AG09319 (cell line): ENCODE measurements around the gene STUM.

ENCODE experiments used
- DNase-seq: peaks from one replicate; pipeline ENCODE4 v3.0.0-alpha.2; 2010; ENCODE audit warnings: low read depth; ENCODE audit errors: extremely low read depth
- TF ChIP-seq, protein P1 (sequence below): IDR thresholded peaks from 2 replicates; pipeline ENCODE4 v1.5.1; 2011; ENCODE audit warnings: low read depth, mild to moderate bottlenecking, inconsistent platforms, low read length, moderate library complexity

The STUM gene

DNA sequence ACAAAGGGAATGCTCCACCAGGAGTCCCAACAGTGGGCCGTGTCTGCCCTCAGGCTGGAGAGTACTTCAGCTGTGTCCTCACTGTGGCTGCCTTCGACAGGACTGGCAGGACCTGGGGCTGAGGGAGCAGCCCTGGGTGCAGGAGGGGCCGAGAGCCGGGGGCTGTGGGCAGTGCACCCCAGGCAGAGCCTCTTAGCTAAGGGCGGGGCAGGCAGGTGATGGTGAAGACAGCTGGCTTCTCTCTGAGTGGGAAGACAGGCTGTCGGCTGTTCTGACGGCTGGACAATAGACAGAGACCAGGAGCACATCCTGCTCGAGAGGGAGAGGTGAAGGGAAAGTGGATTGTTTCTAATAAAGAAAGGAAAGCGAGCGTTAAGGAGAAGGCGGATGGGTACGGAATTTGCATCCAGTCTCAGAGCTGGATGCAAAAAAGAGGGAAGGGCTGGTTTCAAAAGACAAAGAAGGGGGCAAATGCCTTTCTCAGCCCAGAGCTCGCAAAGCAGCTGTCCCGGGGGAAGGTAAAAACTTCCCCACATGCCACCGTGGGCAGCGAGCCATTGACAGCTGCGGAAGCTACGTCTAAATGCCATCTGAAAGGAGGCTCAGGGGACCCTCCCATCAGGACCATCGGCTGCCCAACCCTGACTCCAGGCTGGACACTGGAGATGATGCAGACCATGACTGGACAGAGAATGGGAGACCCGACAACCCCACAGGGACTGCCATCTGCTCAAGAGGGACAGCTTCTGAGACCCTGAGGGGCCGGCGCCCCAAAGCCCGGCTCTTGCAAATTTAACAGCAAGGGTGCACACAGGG, 92.0 kb downstream of the STUM start:
- DNase-seq = no peak
- TF ChIP-seq, protein P1, sequence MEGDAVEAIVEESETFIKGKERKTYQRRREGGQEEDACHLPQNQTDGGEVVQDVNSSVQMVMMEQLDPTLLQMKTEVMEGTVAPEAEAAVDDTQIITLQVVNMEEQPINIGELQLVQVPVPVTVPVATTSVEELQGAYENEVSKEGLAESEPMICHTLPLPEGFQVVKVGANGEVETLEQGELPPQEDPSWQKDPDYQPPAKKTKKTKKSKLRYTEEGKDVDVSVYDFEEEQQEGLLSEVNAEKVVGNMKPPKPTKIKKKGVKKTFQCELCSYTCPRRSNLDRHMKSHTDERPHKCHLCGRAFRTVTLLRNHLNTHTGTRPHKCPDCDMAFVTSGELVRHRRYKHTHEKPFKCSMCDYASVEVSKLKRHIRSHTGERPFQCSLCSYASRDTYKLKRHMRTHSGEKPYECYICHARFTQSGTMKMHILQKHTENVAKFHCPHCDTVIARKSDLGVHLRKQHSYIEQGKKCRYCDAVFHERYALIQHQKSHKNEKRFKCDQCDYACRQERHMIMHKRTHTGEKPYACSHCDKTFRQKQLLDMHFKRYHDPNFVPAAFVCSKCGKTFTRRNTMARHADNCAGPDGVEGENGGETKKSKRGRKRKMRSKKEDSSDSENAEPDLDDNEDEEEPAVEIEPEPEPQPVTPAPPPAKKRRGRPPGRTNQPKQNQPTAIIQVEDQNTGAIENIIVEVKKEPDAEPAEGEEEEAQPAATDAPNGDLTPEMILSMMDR = no peak

DNA sequence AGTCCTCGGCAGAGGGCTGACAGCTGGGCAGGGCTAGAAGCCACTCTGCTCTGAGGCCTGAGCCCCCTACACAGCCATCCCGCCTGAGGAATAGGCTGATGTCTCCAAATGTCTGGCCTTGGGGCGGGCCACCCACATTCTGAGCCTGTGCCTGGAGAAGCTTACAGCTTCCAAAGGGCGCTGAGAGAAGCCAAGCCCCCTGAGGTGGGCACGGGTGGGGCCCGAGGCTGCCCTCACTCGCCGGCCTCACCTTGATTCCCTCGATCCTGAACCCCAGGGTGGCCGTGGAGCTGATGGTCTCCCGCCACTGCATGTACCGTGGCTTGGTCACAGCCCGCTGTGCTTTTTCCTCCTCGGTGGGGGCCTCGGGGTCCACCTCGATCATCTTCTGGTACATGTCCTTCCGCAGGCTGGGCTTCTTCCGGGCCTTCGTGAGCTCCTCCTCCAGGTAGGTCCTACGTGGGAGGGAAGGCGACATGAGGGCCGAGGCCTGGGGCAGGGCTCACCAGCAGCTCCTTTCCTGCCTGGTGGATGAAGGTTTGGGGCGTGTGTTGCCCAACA, 93.2 kb downstream of the STUM start:
- TF ChIP-seq, protein P1 = no peak
- DNase-seq = no peak

DNA sequence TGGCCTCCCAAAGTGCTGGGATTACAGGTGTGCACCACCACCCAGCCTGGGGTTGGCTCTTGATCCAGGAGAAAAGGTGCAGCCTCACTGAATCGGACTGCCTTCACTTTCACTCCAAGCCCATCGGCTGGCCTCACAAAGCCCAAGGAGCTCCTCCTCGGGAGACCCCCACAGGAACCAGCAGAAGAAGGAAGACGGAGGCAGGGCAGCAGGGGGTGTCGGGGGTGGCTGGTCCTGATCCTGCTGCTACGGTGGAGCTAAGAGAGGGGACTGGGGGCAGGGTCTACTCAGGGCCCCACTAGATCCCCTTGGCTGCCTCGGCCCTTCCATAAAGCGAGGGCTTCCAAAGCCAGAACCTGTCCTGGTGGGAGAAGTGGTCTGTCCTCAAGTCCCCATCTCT, 93.9 kb downstream of the STUM start:
- no peak for DNase-seq
- TF ChIP-seq, protein P1 = no peak

DNA sequence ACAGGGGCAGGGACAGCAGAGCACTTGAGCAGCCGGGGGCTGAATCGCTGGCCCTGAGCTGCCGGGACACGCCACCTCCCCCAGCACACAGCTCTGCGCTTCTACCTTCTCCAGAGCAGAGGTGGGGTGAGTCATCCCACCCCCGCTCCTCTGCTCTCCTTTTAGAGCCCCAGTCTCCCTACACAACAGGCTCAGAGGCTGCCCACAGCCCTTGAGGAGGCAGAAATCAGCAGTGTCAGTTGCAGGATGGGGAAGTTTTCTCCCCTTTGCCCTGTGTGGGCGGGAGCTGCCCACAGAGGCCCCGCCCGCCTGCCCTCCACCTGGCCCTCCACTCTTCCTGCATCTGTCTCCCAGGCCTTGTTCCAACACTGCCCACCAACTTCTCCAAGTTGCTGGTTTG, 94.6 kb downstream of the STUM start:
- no peak for DNase-seq
- TF ChIP-seq, protein P1 = no peak

DNA sequence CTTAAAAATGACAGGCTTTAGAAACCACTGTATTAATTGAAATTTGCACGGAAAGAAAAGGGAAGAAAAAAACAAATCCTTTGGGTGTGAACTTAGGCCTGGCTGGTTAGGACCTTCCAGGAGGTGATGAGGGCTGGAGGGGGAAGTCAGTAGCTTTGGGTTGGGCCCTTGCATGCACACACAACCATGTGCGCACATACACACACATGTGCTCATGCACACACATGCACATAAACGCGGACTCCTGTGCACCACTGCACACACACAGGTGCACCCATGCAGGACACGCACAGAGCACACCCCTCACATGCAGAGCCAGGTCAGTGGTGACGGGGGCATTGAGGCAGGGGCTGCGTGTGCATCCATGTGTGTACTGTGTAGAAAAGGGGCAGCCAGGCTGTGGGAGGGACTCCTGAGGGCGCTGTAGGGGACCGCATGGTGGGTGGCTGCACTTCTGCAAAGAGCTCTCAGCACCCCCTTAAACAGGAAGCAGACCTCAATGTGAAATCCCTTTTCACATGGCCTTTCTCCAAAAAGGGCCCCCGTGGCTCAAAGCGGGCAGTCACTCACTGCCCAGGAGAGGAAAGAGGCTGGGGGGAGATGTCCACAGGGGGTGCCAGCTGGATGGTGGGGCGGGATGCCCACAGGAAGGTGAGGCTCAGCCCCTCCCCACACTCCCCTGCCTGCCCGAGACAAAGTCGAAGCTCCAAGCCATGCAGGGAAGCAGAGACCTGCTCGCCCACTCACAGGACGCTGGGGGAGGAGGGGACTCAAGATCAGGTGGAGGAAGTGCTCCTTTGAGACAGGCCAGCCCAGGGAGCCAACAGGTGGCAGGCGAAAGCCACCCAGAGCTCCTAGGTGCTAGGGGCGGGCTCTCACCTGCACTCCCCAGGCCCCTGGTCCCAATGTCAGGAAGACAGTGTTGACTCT, 95.3 kb downstream of the STUM start:
- TF ChIP-seq, protein P1 = no peak
- DNase-seq = no peak

DNA sequence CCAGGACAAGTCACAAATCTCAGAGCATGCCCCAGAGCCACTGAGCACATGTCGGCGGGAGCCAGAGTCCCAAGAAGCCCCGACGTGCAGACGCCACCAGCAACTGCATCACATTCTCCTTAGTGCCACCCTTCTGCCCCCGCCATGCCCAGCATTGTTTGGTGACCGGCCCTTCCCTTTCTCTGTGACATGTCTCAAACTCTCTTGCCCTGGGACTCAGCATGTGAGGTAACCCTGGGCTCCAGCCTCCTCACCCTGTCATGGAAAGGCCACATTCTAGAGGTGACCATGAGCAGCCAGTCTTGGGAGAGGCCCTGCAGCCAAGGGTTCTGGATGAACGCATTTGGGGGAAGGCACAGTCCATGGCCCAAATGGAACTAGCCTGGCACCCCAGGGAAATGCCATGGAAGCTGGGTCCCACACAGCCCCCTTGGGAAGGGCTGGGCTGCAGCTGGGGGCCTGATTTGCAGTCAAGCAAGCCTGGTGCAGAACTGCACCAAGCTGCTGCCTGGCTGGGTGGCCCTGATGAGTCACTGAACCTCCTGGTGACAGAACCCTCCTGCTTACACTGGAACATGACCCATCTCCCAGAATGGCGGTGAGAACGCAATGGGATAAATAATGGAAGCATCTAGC, 96.1 kb downstream of the STUM start:
- TF ChIP-seq, protein P1 = no peak
- DNase-seq = no peak
